ENCODE results near the gene GPHN. TPM values are rescaled to one million over a fixed set of nuclear protein-coding genes. Genes with fewer than 3 reads are reported as not detected.

Gene GPHN
- total RNA-seq, 6 donors from 2014 or later: 24.4 to 45.1 (median 31.5) TPM

GRCh38 chr14:67131691-67132090 is 623.7 kb downstream of the GPHN start:
- no peak for DNase-seq
- no peaks in the 10 kb centered on the region for H3K9me3 ChIP-seq
- no peaks in the 10 kb centered on the region for H3K4me1 ChIP-seq
- TF ChIP-seq EP300 (IDR thresholded peaks at IDR 0.05): no peak
- TF ChIP-seq CTCF (IDR thresholded peaks at IDR 0.05): no peak
- H3K27ac ChIP-seq: no peak overlapping the region
- no peaks in the 10 kb centered on the region for H3K27me3 ChIP-seq
- ATAC-seq (ENCODE audit: low FRiP score in 2 of 2): no peak
- WGBS, 2 donors: 98 to 100% methylated on average over 1 of the region's 1 CpG
- H3K4me3 ChIP-seq: no peak overlapping the region
- no peaks in the 10 kb centered on the region for H3K36me3 ChIP-seq

- Histone ChIP-seq H3K4me3 (no peak overlapping the region), H3K9me3 (no peaks in the 10 kb centered on the region), H3K27me3 (no peaks in the 10 kb centered on the region), H3K27ac (no peak overlapping the region), H3K4me1 (no peaks in the 10 kb centered on the region), H3K36me3 (no peaks in the 10 kb centered on the region)
- ATAC-seq (ENCODE audit: low FRiP score in 2 of 2) (no peak), DNase-seq (no peak)
- no peak for TF ChIP-seq EP300 (IDR thresholded peaks at IDR 0.05)
Observed at GRCh38 chr14:67133144-67133543, 625.2 kb downstream of the GPHN start.

DNA sequence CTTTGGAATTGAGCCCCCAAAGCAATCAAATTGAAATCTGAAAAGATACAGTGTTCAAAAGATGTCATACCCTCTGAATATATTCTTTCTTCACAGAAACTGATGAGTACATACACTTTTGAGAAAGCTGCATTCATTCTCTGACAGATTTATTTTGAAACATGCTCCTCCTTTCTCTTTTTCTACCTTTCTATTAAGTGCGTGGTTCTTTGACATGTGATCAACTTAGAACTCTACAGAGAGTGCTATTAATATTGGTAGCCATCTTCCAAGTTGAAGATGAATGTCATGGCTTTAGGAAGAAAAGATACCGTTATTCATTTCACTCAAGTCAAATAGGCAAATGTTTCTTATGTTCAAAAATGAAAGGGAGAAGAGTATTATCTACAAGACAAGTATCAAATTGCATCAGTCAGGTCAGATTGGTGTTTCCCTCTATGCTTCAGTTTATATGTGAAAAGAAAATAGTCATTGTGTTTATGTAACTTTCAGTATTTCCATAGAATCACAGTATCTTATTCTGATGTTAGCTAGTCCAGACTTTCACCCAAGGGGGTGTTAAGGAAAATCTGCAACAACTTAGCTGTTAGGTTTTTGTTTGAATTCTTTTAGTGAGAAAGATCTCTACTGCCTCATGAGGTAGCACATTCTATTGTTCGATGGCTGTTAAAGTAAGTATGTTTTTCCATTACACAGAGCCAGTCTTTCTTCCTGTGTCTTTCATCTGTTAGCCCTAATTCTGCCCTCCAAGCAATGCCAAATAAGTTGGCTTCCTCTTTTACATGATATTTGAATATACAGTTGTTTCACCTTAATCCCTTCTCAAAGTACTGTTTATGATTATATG is 625.9 kb downstream of the GPHN start:
- 67 to 77% methylated on average over 3 of the region's 3 CpGs for WGBS, 2 donors
- Histone ChIP-seq H3K27ac (no peak overlapping the region), H3K9me3 (no peaks in the 10 kb centered on the region), H3K4me1 (no peaks in the 10 kb centered on the region), H3K27me3 (no peaks in the 10 kb centered on the region), H3K36me3 (no peaks in the 10 kb centered on the region), H3K4me3 (no peak overlapping the region)
- ATAC-seq (ENCODE audit: low FRiP score in 2 of 2) (no peak), DNase-seq (no peak)
- TF ChIP-seq POLR2AphosphoS5 (IDR thresholded peaks at IDR 0.05) (no peak), CTCF (IDR thresholded peaks at IDR 0.05) (no peak), EP300 (IDR thresholded peaks at IDR 0.05) (no peak), POLR2A (IDR thresholded peaks at IDR 0.05) (no peak)

- Histone ChIP-seq H3K27me3 (no peaks in the 10 kb centered on the region), H3K27ac (no peak overlapping the region), H3K36me3 (peaks cover 0 to 1% (median 0%) of the 10 kb centered on the region in 4 donors), H3K4me1 (no peaks in the 10 kb centered on the region), H3K4me3 (no peak overlapping the region), H3K9me3 (no peaks in the 10 kb centered on the region)
- ATAC-seq (ENCODE audit: low FRiP score in 2 of 2): no peak
- DNase-seq: no peak
- TF ChIP-seq EP300 (IDR thresholded peaks at IDR 0.05) (no peak), POLR2AphosphoS5 (IDR thresholded peaks at IDR 0.05) (no peak), CTCF (IDR thresholded peaks at IDR 0.05) (no peak), POLR2A (IDR thresholded peaks at IDR 0.05) (no peak)
Observed at GRCh38 chr14:67137744-67138371, 629.9 kb downstream of the GPHN start.

GRCh38 chr14:67140556-67140955 is 632.6 kb downstream of the GPHN start:
- no peaks in the 10 kb centered on the region for H3K9me3 ChIP-seq
- 58 to 97% methylated on average over 2 of the region's 2 CpGs for WGBS, 2 donors

More at GRCh38 chr14:67140556-67140955, 632.6 kb downstream of the GPHN start:
- Histone ChIP-seq H3K36me3 (peaks cover 0 to 11% (median 3%) of the 10 kb centered on the region in 4 donors), H3K4me1 (no peaks in the 10 kb centered on the region), H3K27me3 (no peaks in the 10 kb centered on the region), H3K27ac (no peak overlapping the region), H3K4me3 (no peak overlapping the region)
- ATAC-seq (ENCODE audit: low FRiP score in 2 of 2) (no peak), DNase-seq (no peak)
- TF ChIP-seq POLR2A (IDR thresholded peaks at IDR 0.05) (no peak), CTCF (IDR thresholded peaks at IDR 0.05) (no peak), EP300 (IDR thresholded peaks at IDR 0.05) (no peak), POLR2AphosphoS5 (IDR thresholded peaks at IDR 0.05) (no peak)

All from upper lobe of left lung (tissue), 6 donors.